B cell (primary cell): ENCODE measurements around the gene WBP1. TPM values are rescaled to one million over a fixed set of nuclear protein-coding genes. Genes with fewer than 3 reads are reported as not detected.

Source experiments
- ATAC-seq: fragments of 200-7000 bp; cut with Tn5 transposase; one replicate; pipeline ENCODE4 v1.10.0; 2021; ENCODE audit warnings: low read depth, mild to moderate bottlenecking, moderate number of reproducible peaks, moderate library complexity
- CTCF ChIA-PET: fragments of 350-600 bp; sonication (Branson Sonifier 250); formaldehyde crosslinking; loops from one replicate; lab custom pipeline; 2021; ENCODE audit warnings: antibody characterized with exemption, inconsistent platforms; lab: Charles Lee
- POLR2A ChIA-PET: fragments of 350-600 bp; sonication (Branson Sonifier 250); formaldehyde crosslinking; loops from one replicate; lab custom pipeline; 2021; ENCODE audit warnings: antibody characterized with exemption; lab: Charles Lee
- DNase-seq: peaks from one replicate; pipeline ENCODE4 v3.0.0; 2013
- H2AFZ ChIP-seq: 2 replicates; pipeline ENCODE4 v1.6.1; 2012; ENCODE audit warnings: mild to moderate bottlenecking, low read depth, low read length; ENCODE audit not compliant: insufficient read depth, poor library complexity, severe bottlenecking
- H3K27ac ChIP-seq, 2 donors: 1 replicate in 1 of 2; 2 replicates in 1 of 2; pipeline ENCODE4 v1.5.1; 2012 to 2013; ENCODE audit warnings: low read length in 2 of 2, mild to moderate bottlenecking in 2 of 2, moderate library complexity in 1 of 2
- H3K27me3 ChIP-seq, 4 experiments: fragments of 200-600 bp in 1 of 4; sonication (generic) in 1 of 4; replicated peaks in 1 of 4; 1 replicate in 2 of 4; 2 replicates in 2 of 4; pipeline versions ENCODE4 v1.6.1 to v1.7.0; 2013 to 2016; ENCODE audit warnings: low read length in 3 of 4, mild to moderate bottlenecking in 2 of 4, mixed read lengths in 1 of 4, moderate library complexity in 1 of 4; ENCODE audit not compliant: insufficient read depth in 4 of 4, control insufficient read depth in 3 of 4; ENCODE audit errors: control extremely low read depth in 1 of 4
- H3K36me3 ChIP-seq, 2 experiments: replicated peaks in 1 of 2; 1 replicate in 1 of 2; 2 replicates in 1 of 2; pipeline versions ENCODE4 v1.6.1 to v1.7.1; 2013; ENCODE audit warnings: low read length in 1 of 2; ENCODE audit not compliant: insufficient read depth in 2 of 2, control insufficient read depth in 1 of 2; ENCODE audit errors: control extremely low read depth in 1 of 2, extremely low read depth in 1 of 2
- H3K4me1 ChIP-seq, 2 donors: fragments of 200-600 bp in 1 of 2; sonication (generic) in 1 of 2; 1 replicate in 1 of 2; 2 replicates in 1 of 2; pipeline versions ENCODE4 v1.5.1 to v1.6.1; 2013 to 2017; ENCODE audit warnings: low read length in 2 of 2; ENCODE audit not compliant: control insufficient read depth in 2 of 2, insufficient read depth in 2 of 2
- H3K4me2 ChIP-seq: replicated peaks from 2 replicates; pipeline ENCODE3; 2012; ENCODE audit warnings: mild to moderate bottlenecking, low read depth, low read length; ENCODE audit not compliant: poor library complexity, severe bottlenecking
- H3K4me3 ChIP-seq, 5 experiments: fragments of 200-600 bp in 1 of 5; sonication (generic) in 1 of 5; 1 replicate in 3 of 5; 2 replicates in 2 of 5; pipeline versions ENCODE4 v1.5.1 to v1.7.0; 2011 to 2016; ENCODE audit warnings: low read length in 4 of 5, mild to moderate bottlenecking in 4 of 5, low read depth in 2 of 5, control low read depth in 1 of 5, moderate library complexity in 1 of 5; ENCODE audit not compliant: insufficient read depth in 1 of 5; ENCODE audit errors: control extremely low read depth in 1 of 5, extremely low read depth in 1 of 5
- H3K79me2 ChIP-seq: fragments of 200-600 bp; sonication (generic); one replicate; pipeline ENCODE4 v1.6.0; 2016; ENCODE audit warnings: low read length; ENCODE audit not compliant: control insufficient read depth, insufficient read depth
- H3K9ac ChIP-seq: fragments of 200-600 bp; sonication (generic); 2 replicates; pipeline ENCODE4 v1.6.1; 2017; ENCODE audit warnings: mild to moderate bottlenecking, low read length, moderate library complexity
- H3K9me3 ChIP-seq, 3 donors: one replicate each; pipeline versions ENCODE4 v1.6.1 to v1.7.1; 2013; ENCODE audit warnings: low read length in 2 of 3; ENCODE audit not compliant: control insufficient read depth in 2 of 3, insufficient read depth in 1 of 3; ENCODE audit errors: control extremely low read depth in 1 of 3
- H4K20me1 ChIP-seq: 2 replicates; pipeline ENCODE4 v1.6.0; 2012; ENCODE audit warnings: mild to moderate bottlenecking, low read length; ENCODE audit not compliant: insufficient read depth, control insufficient read depth, poor library complexity, severe bottlenecking
- H3K27ac Mint-ChIP-seq: one replicate; pipeline ENCODE4 v1.8.0; 2021; ENCODE audit warnings: mixed read lengths
- H3K27me3 Mint-ChIP-seq: one replicate; pipeline ENCODE4 v1.8.0; 2021; ENCODE audit warnings: mixed read lengths
- H3K4me1 Mint-ChIP-seq: one replicate; pipeline ENCODE4 v1.8.0; 2021; ENCODE audit warnings: mixed read lengths
- H3K4me3 Mint-ChIP-seq: one replicate; pipeline ENCODE4 v1.8.0; 2021; ENCODE audit warnings: mixed read lengths
- H3K9me3 Mint-ChIP-seq: one replicate; pipeline ENCODE4 v1.8.0; 2022; ENCODE audit warnings: mixed read lengths; ENCODE audit not compliant: insufficient read depth
- CTCF ChIP-seq: fragments of 200-600 bp; IDR thresholded peaks from one replicate; pipeline ENCODE4 v1.8.0; 2022; ENCODE audit warnings: antibody characterized with exemption, mild to moderate bottlenecking
- EZH2 ChIP-seq: IDR thresholded peaks from 2 replicates; pipeline ENCODE4 v1.6.1; 2012; ENCODE audit warnings: borderline replicate concordance, low read depth, mild to moderate bottlenecking, moderate library complexity, low read length; ENCODE audit not compliant: insufficient read depth, poor library complexity, severe bottlenecking
- WGBS: methylation state at CpG from one replicate; pipeline ENCODE4 v1.1.5; 2013; ENCODE audit warnings: missing lambda C conversion rate; ENCODE audit not compliant: insufficient coverage; 5-methylcytosine and 5-hydroxymethylcytosine counted together
- intact Hi-C: fragments of 100-400 bp; cut with micrococcal nuclease; formaldehyde crosslinking; loops from one replicate; pipeline ENCODE4 v1.10.0; 2022
- polyA plus RNA-seq: library from polyadenylated mRNA; depleted of rRNA; stranded (reverse); fragments of >200 nt; gene quantifications from 2 replicates; pipeline ENCODE4 v1.2.3, GENCODE V29; 2012
- total RNA-seq, 2 donors: library from RNA; stranded (reverse); fragments of 120-200 nt in 1 of 2; gene quantifications; 1 replicate in 1 of 2; 2 replicates in 1 of 2; pipeline versions ENCODE4 v1.2.3 to v1.2.4, GENCODE V29; 2013 to 2022

Gene WBP1
- total and polyA plus RNA-seq, 2 donors (not counting 1 experiment from before 2014, with no cell fraction given) = 98.4 to 207 TPM

DNA sequence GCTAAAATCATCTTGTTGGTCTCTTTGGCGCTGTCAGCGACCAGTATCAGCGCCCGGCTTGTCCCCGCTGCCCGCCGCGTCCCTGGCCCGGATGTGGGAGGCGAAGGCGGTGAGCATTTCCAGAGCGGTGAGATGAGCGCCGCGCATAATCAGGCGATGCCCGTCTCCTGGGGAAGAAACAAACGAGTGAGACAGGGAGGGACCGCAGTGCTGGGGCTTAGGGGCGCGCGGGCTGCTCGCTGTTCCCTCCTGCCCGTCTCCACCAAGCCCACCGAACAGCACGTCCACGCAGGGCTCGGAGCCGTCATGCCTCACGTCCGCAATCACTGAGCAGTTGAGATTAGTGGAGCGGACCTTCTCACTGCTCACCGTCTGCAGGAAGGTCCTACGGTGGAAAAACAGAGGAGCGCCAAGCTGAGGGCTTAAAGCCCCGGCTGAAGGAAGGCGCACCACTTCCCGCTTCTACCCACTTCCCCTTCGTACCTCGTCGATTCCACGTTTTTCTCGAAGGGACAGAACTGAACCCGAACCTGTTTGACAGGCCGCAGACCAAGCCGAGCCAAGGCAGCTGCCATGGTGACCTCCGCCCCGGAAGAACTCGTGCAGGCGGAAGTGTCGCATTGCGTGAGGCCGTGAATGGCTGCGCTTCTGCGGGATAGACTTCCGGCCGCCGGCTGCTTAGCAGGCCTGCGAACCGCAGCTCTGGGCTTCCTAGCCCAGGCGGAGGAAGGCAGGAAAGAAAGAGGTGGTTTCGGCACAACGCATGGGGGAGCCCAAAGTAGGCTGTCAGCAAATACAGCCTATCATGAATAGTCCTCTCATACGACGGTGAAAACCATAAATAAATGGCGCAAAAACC is 14.1 kb downstream of the WBP1 start, which contains the start of gene MRPL53:
Gene MRPL53, minus strand, starts transcription at position 595 of the 859 bp plus-strand sequence. Its CDS starts 20 bp downstream, at position 575.
- TF ChIP-seq CTCF (no peak), EZH2 (no peak)
- ChIA-PET CTCF (interaction anchor here (0.6 to 1.6 kb wide), 10 partner anchors 9 to 137 kb away, joined by 3 to 11 read pairs (median 4); partner anchors contain the start of genes CCDC142, INO80B, TTC31 and WBP1), POLR2A (interaction anchor here (0.7 to 4.1 kb wide), 8 partner anchors 10 to 352 kb away, joined by 3 to 63 read pairs (median 6); partner anchors contain the start of genes AUP1, CCDC142, HTRA2 and INO80B)
- under 1% methylated on average over 66 of the region's 66 CpGs for WGBS
- Mint-ChIP-seq H3K27ac (peak within 1 kb of the TSS; percentile 99), H3K4me1 (peaks cover 20% of the 10 kb centered on the region), H3K9me3 (no peaks in the 10 kb centered on the region), H3K4me3 (peak within 1 kb of the TSS; percentile 99), H3K27me3 (no peaks in the 10 kb centered on the region)
- H3K4me1 ChIP-seq = peaks cover 16 to 22% of the 10 kb centered on the region in 2 donors
- H3K9ac ChIP-seq = peak within 1 kb of the TSS; percentile 69
- peaks cover 8% of the 10 kb centered on the region for H3K79me2 ChIP-seq
- H3K36me3 ChIP-seq = peaks cover 0 to 23% of the 10 kb centered on the region in 2 experiments
- no peaks in the 10 kb centered on the region for H3K27me3 ChIP-seq
- peak; percentile 93 for ATAC-seq
- H3K4me3 ChIP-seq = peak within 1 kb of the TSS; percentile 65 to 89 (median 67)
- intact Hi-C loops = loop anchor here (1.0 kb wide), 3 partner anchors 11 to 57 kb away; partner anchors contain the start of genes AUP1, HTRA2, TTC31 and WBP1
- peak within 1 kb of the TSS; percentile 85 for H3K4me2 ChIP-seq
- no peaks in the 10 kb centered on the region for H4K20me1 ChIP-seq
- H3K9me3 ChIP-seq = peaks cover 0 to 5% (median 0%) of the 10 kb centered on the region in 3 donors
- H2AFZ ChIP-seq = peak within 1 kb of the TSS; percentile 94
- H3K27ac ChIP-seq = peak within 1 kb of the TSS; percentile 69 to 94
- DNase-seq = peak; percentile 97
